ENCODE results near the gene MACIR.

The MACIR gene

GRCh38 chr5:103293719-103294118, 35.2 kb downstream of the MACIR start:
- no peak for DNase-seq

GRCh38 chr5:103294906-103295305, 36.3 kb downstream of the MACIR start:
- DNase-seq, result no peak

GRCh38 chr5:103295424-103295823, 36.9 kb downstream of the MACIR start:
- DNase-seq, result no peak

GRCh38 chr5:103295871-103296270, 37.3 kb downstream of the MACIR start:
- DNase-seq, result no peak

GRCh38 chr5:103298117-103298516, 39.6 kb downstream of the MACIR start:
- DNase-seq, result no peak

- DNase-seq, result no peak
These were observed 40.1 kb downstream of the MACIR start for GRCh38 chr5:103298607-103299188.

GRCh38 chr5:103305809-103306208, 47.2 kb downstream of the MACIR start:
- DNase-seq, result no peak

- no peak for DNase-seq
These were observed 48.9 kb downstream of the MACIR start for GRCh38 chr5:103307470-103307869.

- no peak for DNase-seq
These were observed 50.2 kb downstream of the MACIR start for GRCh38 chr5:103308774-103309173.

- DNase-seq, result no peak
These were observed 54.5 kb downstream of the MACIR start for GRCh38 chr5:103313056-103313455.

GRCh38 chr5:103315455-103315854, 56.9 kb downstream of the MACIR start:
- DNase-seq, result no peak

- no peak for DNase-seq
These were observed 68.9 kb downstream of the MACIR start for GRCh38 chr5:103327451-103327850.

- no peak for DNase-seq
These were observed 69.3 kb downstream of the MACIR start for GRCh38 chr5:103327893-103328292.
